Measurements from ENCODE around the gene INPPL1. TPM values are rescaled to one million over a fixed set of nuclear protein-coding genes. Genes with fewer than 3 reads are reported as not detected.
"Not testable (repeated sequence)": the region's sequence is repeated elsewhere in the genome, so short reads cannot be mapped to it uniquely, and the experiment has no call there.

Gene INPPL1
- total and polyA plus RNA-seq, 2 of the 13 experiments (the other 11 are each of a cell fraction or from before 2014, with no cell fraction given): 29.1 to 66.9 TPM

DNA sequence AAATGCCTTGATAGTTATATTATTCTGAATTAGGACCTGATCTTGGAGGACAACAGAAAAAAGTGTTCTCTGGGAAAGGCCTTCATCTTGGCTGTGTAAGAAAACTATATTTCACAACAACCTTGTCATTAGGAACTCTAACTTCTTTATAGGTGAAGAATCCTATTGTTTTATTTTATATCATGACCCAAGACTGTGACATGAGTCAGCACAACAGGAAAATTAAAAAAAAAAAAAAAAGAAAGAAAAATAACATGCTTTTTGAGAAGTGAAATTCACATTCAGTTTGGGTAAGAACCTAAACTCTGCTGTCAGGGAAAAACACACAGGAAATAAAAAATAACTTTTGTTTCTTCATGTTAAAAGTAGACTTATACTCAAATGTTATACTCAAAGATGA is 19.7 kb upstream of the INPPL1 start:
- no peaks in the 10 kb centered on the region; a peak in 1 of 5 replicates for H3K27me3 ChIP-seq (ENCODE audit: control insufficient read depth in 1 of 2, insufficient read depth in 2 of 2, low read length in 2 of 2)
- TF ChIP-seq, protein P1, sequence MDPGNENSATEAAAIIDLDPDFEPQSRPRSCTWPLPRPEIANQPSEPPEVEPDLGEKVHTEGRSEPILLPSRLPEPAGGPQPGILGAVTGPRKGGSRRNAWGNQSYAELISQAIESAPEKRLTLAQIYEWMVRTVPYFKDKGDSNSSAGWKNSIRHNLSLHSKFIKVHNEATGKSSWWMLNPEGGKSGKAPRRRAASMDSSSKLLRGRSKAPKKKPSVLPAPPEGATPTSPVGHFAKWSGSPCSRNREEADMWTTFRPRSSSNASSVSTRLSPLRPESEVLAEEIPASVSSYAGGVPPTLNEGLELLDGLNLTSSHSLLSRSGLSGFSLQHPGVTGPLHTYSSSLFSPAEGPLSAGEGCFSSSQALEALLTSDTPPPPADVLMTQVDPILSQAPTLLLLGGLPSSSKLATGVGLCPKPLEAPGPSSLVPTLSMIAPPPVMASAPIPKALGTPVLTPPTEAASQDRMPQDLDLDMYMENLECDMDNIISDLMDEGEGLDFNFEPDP (CRISPR knock-in tag; conservative IDR thresholded peaks at IDR 0.05): no peak
- no peak for TF ChIP-seq ZNF737 (CRISPR knock-in tag; IDR thresholded peaks at IDR 0.05; ENCODE audit: borderline replicate concordance)
- TF ChIP-seq NAIF1 (CRISPR knock-in tag; IDR thresholded peaks at IDR 0.05; ENCODE audit: borderline replicate concordance): no peak
- no peak for TF ChIP-seq NFE2L1 (CRISPR knock-in tag; IDR thresholded peaks at IDR 0.05; ENCODE audit: borderline replicate concordance)
- TF ChIP-seq, protein P2, sequence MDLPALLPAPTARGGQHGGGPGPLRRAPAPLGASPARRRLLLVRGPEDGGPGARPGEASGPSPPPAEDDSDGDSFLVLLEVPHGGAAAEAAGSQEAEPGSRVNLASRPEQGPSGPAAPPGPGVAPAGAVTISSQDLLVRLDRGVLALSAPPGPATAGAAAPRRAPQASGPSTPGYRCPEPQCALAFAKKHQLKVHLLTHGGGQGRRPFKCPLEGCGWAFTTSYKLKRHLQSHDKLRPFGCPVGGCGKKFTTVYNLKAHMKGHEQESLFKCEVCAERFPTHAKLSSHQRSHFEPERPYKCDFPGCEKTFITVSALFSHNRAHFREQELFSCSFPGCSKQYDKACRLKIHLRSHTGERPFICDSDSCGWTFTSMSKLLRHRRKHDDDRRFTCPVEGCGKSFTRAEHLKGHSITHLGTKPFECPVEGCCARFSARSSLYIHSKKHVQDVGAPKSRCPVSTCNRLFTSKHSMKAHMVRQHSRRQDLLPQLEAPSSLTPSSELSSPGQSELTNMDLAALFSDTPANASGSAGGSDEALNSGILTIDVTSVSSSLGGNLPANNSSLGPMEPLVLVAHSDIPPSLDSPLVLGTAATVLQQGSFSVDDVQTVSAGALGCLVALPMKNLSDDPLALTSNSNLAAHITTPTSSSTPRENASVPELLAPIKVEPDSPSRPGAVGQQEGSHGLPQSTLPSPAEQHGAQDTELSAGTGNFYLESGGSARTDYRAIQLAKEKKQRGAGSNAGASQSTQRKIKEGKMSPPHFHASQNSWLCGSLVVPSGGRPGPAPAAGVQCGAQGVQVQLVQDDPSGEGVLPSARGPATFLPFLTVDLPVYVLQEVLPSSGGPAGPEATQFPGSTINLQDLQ (CRISPR knock-in tag; IDR thresholded peaks at IDR 0.05): no peak
- TF ChIP-seq ZNF451 (CRISPR knock-in tag; IDR thresholded peaks at IDR 0.05): no peak
- no peak for TF ChIP-seq ZNF672 (CRISPR knock-in tag; IDR thresholded peaks at IDR 0.05)
- TF ChIP-seq, protein P3, sequence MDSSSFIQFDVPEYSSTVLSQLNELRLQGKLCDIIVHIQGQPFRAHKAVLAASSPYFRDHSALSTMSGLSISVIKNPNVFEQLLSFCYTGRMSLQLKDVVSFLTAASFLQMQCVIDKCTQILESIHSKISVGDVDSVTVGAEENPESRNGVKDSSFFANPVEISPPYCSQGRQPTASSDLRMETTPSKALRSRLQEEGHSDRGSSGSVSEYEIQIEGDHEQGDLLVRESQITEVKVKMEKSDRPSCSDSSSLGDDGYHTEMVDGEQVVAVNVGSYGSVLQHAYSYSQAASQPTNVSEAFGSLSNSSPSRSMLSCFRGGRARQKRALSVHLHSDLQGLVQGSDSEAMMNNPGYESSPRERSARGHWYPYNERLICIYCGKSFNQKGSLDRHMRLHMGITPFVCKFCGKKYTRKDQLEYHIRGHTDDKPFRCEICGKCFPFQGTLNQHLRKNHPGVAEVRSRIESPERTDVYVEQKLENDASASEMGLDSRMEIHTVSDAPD (CRISPR knock-in tag; IDR thresholded peaks at IDR 0.05): no peak
- no peak for TF ChIP-seq PITX1 (CRISPR knock-in tag; IDR thresholded peaks at IDR 0.05)
- ChIA-PET CTCF (ENCODE audit: low intra/inter-chr PET ratio, low total read pairs) (no interaction called here), POLR2A (no interaction called here)
- no peak overlapping the region for H3K27ac ChIP-seq (ENCODE audit: extremely low read length, insufficient read depth, low read length)
- no peaks in the 10 kb centered on the region for H3K36me3 ChIP-seq (replicated peaks in 1 of 2; ENCODE audit: control insufficient read depth in 1 of 2, insufficient read depth in 2 of 2, low read length in 2 of 2)
- ATAC-seq: no peak
- no peak for FAIRE-seq
- DNase-seq (ENCODE audit: low spot score): no peak
- in situ Hi-C loops (cut with HindIII; ENCODE audit: extremely low pct_ligation_motif_present, low pct_unique_long_range_greater_than_20kb) (no loop called here), intact Hi-C loops (cut with micrococcal nuclease; ENCODE audit: unreplicated experiment) (no loop called here)
- BruUV-seq (replicated peaks): no TSS peak
- H3K9ac ChIP-seq (ENCODE audit: insufficient read depth, low read depth, low read length): no peak overlapping the region
- no peak overlapping the region for H3K4me3 ChIP-seq (replicated peaks in 1 of 3; ENCODE audit: insufficient read depth in 1 of 3, low read depth in 2 of 3, low read length in 3 of 3)
- no peak overlapping the region for H3K4me2 ChIP-seq (ENCODE audit: low read depth, low read length)
- H3K9me3 ChIP-seq (ENCODE audit: low read length): no peaks in the 10 kb centered on the region
- H3K79me2 ChIP-seq (ENCODE audit: insufficient read depth, low read length): no peaks in the 10 kb centered on the region
- H2AFZ ChIP-seq (ENCODE audit: low read length): no peak overlapping the region
- no peaks in the 10 kb centered on the region for H3K4me1 ChIP-seq (ENCODE audit: insufficient read depth, low read length)
- H4K20me1 ChIP-seq (ENCODE audit: insufficient read depth, low read length): no peaks in the 10 kb centered on the region

DNA sequence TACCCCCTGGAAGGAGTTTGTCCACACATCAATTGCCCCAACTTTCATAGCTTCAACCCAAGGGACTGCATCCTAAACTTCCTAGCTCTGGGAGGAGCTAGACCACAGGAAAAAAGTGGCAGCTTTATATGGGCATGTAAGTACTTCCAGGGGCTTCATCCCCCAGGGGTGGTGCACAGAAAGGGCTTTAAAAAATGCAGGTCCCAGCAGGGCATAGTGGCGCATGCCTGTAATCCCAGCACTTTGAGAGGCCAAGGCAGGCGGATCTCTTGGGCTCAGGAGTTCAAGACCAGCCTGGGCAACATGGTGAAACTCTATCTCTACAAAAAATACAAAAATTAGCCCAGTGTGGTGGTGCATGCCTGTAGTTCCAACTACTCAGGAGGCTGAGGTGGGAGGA is 17.8 kb upstream of the INPPL1 start:
- BruUV-seq (replicated peaks); CTCF ChIA-PET (ENCODE audit: low intra/inter-chr PET ratio, low total read pairs); H3K4me1 ChIP-seq (ENCODE audit: insufficient read depth, low read length); in situ Hi-C loops (cut with HindIII; ENCODE audit: extremely low pct_ligation_motif_present, low pct_unique_long_range_greater_than_20kb); H4K20me1 ChIP-seq (ENCODE audit: insufficient read depth, low read length); H3K27ac ChIP-seq (ENCODE audit: extremely low read length, insufficient read depth, low read length); H2AFZ ChIP-seq (ENCODE audit: low read length); H3K79me2 ChIP-seq (ENCODE audit: insufficient read depth, low read length); H3K36me3 ChIP-seq (replicated peaks in 1 of 2; ENCODE audit: control insufficient read depth in 1 of 2, insufficient read depth in 2 of 2, low read length in 2 of 2); H3K9ac ChIP-seq (ENCODE audit: insufficient read depth, low read depth, low read length); H3K9me3 ChIP-seq (ENCODE audit: low read length); intact Hi-C loops (cut with micrococcal nuclease; ENCODE audit: unreplicated experiment); DNase-seq (ENCODE audit: low spot score); H3K27me3 ChIP-seq (ENCODE audit: control insufficient read depth in 1 of 2, insufficient read depth in 2 of 2, low read length in 2 of 2); H3K4me3 ChIP-seq (replicated peaks in 1 of 3; ENCODE audit: insufficient read depth in 1 of 3, low read depth in 2 of 3, low read length in 3 of 3); FAIRE-seq; H3K4me2 ChIP-seq (ENCODE audit: low read depth, low read length); ATAC-seq: not testable (repeated sequence)
- 68% methylated on average over 2 of the region's 2 CpGs for WGBS (ENCODE audit: low lambda C conversion rate)
- POLR2A ChIA-PET: interaction anchor here (0.9 kb wide), 1 partner anchor 16 kb away, joined by 4 read pairs; no protein-coding TSS in a partner anchor
